HFF-Myc (cell line): ENCODE results near the gene CCNI2.
"Not testable (repeated sequence)": the region's sequence is repeated elsewhere in the genome, so short reads cannot be mapped to it uniquely, and the experiment has no call there.

Source experiments
- DNase-seq: peaks from one replicate; pipeline ENCODE4 v3.0.0-alpha.2; 2011; ENCODE audit warnings: low read depth; ENCODE audit errors: extremely low read depth
- H3K4me3 ChIP-seq: replicated peaks from 2 replicates; pipeline ENCODE4 v1.5.1; 2011; ENCODE audit warnings: low read depth, mild to moderate bottlenecking, control low read depth, low read length
- CTCF ChIP-seq: IDR thresholded peaks from 2 replicates; pipeline ENCODE4 v1.5.1; 2012; ENCODE audit warnings: mild to moderate bottlenecking, low read depth, low read length, control low read depth; ENCODE audit errors: missing control alignments

CCNI2 gene

GRCh38 chr5:132800545-132800944, 53.3 kb downstream of the CCNI2 start:
- no peak for TF ChIP-seq CTCF
- H3K4me3 ChIP-seq = no peak overlapping the region
- DNase-seq = no peak

GRCh38 chr5:132802044-132802684, 54.9 kb downstream of the CCNI2 start:
- DNase-seq = no peak
- no peak overlapping the region for H3K4me3 ChIP-seq
- no peak for TF ChIP-seq CTCF

GRCh38 chr5:132802685-132803066, 55.5 kb downstream of the CCNI2 start:
- H3K4me3 ChIP-seq, DNase-seq: not testable (repeated sequence)
